ENCODE data around the gene INS.

Gene INS

GRCh38 chr11:2191883-2192282 is 30.9 kb upstream of the INS start:
- no peaks in the 10 kb centered on the region for H3K9me3 ChIP-seq (ENCODE audit: control insufficient read depth in 1 of 2, low read length in 2 of 2)
- no peak overlapping the region for H3K27ac ChIP-seq (ENCODE audit: low read depth, low read length)
- H3K36me3 ChIP-seq (ENCODE audit: control insufficient read depth in 1 of 2, insufficient read depth in 2 of 2, low read length in 2 of 2), result no peaks in the 10 kb centered on the region
- peaks cover 7 to 34% of the 10 kb centered on the region in 2 donors for H3K27me3 ChIP-seq (ENCODE audit: control insufficient read depth in 1 of 2, insufficient read depth in 2 of 2, low read length in 2 of 2)
- H3K9ac ChIP-seq (ENCODE audit: low read depth in 1 of 2, low read length in 2 of 2), result no peak overlapping the region
- H3K4me3 ChIP-seq (ENCODE audit: low read depth in 1 of 2, low read length in 2 of 2), result no peak overlapping the region
- H3K4me1 ChIP-seq (ENCODE audit: control insufficient read depth in 1 of 2, insufficient read depth in 2 of 2, low read length in 2 of 2), result peaks cover 0 to 5% of the 10 kb centered on the region in 2 donors

GRCh38 chr11:2190657-2191471 is 29.9 kb upstream of the INS start:
- H3K4me1 ChIP-seq (ENCODE audit: control insufficient read depth in 1 of 2, insufficient read depth in 2 of 2, low read length in 2 of 2), result peaks cover 0 to 5% of the 10 kb centered on the region in 2 donors
- H3K9me3 ChIP-seq (ENCODE audit: control insufficient read depth in 1 of 2, low read length in 2 of 2), result no peaks in the 10 kb centered on the region
- peaks cover 12 to 43% of the 10 kb centered on the region in 2 donors for H3K27me3 ChIP-seq (ENCODE audit: control insufficient read depth in 1 of 2, insufficient read depth in 2 of 2, low read length in 2 of 2)
- H3K4me3 ChIP-seq (ENCODE audit: low read depth in 1 of 2, low read length in 2 of 2), result no peak overlapping the region
- H3K9ac ChIP-seq (ENCODE audit: low read depth in 1 of 2, low read length in 2 of 2), result no peak overlapping the region
- no peak overlapping the region for H3K27ac ChIP-seq (ENCODE audit: low read depth, low read length)
- H3K36me3 ChIP-seq (ENCODE audit: control insufficient read depth in 1 of 2, insufficient read depth in 2 of 2, low read length in 2 of 2), result no peaks in the 10 kb centered on the region

- H3K9me3 ChIP-seq (ENCODE audit: control insufficient read depth in 1 of 2, low read length in 2 of 2), result no peaks in the 10 kb centered on the region
- H3K27me3 ChIP-seq (ENCODE audit: control insufficient read depth in 1 of 2, insufficient read depth in 2 of 2, low read length in 2 of 2), result peaks cover 12 to 47% of the 10 kb centered on the region in 2 donors
- H3K4me3 ChIP-seq (ENCODE audit: low read depth in 1 of 2, low read length in 2 of 2), result no peak overlapping the region
- H3K9ac ChIP-seq (ENCODE audit: low read depth in 1 of 2, low read length in 2 of 2), result no peak overlapping the region
- peaks cover 0 to 5% of the 10 kb centered on the region in 2 donors for H3K4me1 ChIP-seq (ENCODE audit: control insufficient read depth in 1 of 2, insufficient read depth in 2 of 2, low read length in 2 of 2)
- H3K27ac ChIP-seq (ENCODE audit: low read depth, low read length), result no peak overlapping the region
- no peaks in the 10 kb centered on the region for H3K36me3 ChIP-seq (ENCODE audit: control insufficient read depth in 1 of 2, insufficient read depth in 2 of 2, low read length in 2 of 2)
Observed at GRCh38 chr11:2189938-2190656, 29.1 kb upstream of the INS start.

GRCh38 chr11:2188745-2189144 is 27.7 kb upstream of the INS start:
- H3K4me1 ChIP-seq (ENCODE audit: control insufficient read depth in 1 of 2, insufficient read depth in 2 of 2, low read length in 2 of 2), result peaks cover 0 to 5% of the 10 kb centered on the region in 2 donors
- H3K9ac ChIP-seq (ENCODE audit: low read depth in 1 of 2, low read length in 2 of 2), result no peak overlapping the region
- H3K27ac ChIP-seq (ENCODE audit: low read depth, low read length), result no peak overlapping the region
- no peaks in the 10 kb centered on the region for H3K36me3 ChIP-seq (ENCODE audit: control insufficient read depth in 1 of 2, insufficient read depth in 2 of 2, low read length in 2 of 2)
- H3K9me3 ChIP-seq (ENCODE audit: control insufficient read depth in 1 of 2, low read length in 2 of 2), result no peaks in the 10 kb centered on the region
- H3K27me3 ChIP-seq (ENCODE audit: control insufficient read depth in 1 of 2, insufficient read depth in 2 of 2, low read length in 2 of 2), result peaks cover 12 to 52% of the 10 kb centered on the region in 2 donors
- H3K4me3 ChIP-seq (ENCODE audit: low read depth in 1 of 2, low read length in 2 of 2), result no peak overlapping the region

- no peaks in the 10 kb centered on the region for H3K36me3 ChIP-seq (ENCODE audit: control insufficient read depth in 1 of 2, insufficient read depth in 2 of 2, low read length in 2 of 2)
- peaks cover 0 to 5% of the 10 kb centered on the region in 2 donors for H3K4me1 ChIP-seq (ENCODE audit: control insufficient read depth in 1 of 2, insufficient read depth in 2 of 2, low read length in 2 of 2)
- H3K4me3 ChIP-seq (ENCODE audit: low read depth in 1 of 2, low read length in 2 of 2), result no peak overlapping the region
- H3K9me3 ChIP-seq (ENCODE audit: control insufficient read depth in 1 of 2, low read length in 2 of 2), result no peaks in the 10 kb centered on the region
- no peak overlapping the region for H3K27ac ChIP-seq (ENCODE audit: low read depth, low read length)
- H3K27me3 ChIP-seq (ENCODE audit: control insufficient read depth in 1 of 2, insufficient read depth in 2 of 2, low read length in 2 of 2), result peaks cover 12 to 50% of the 10 kb centered on the region in 2 donors
- H3K9ac ChIP-seq (ENCODE audit: low read depth in 1 of 2, low read length in 2 of 2), result no peak overlapping the region
Observed at GRCh38 chr11:2187280-2187707, 26.3 kb upstream of the INS start.

- Histone ChIP-seq H3K36me3 (ENCODE audit: control insufficient read depth in 1 of 2, insufficient read depth in 2 of 2, low read length in 2 of 2) (no peaks in the 10 kb centered on the region), H3K4me1 (ENCODE audit: control insufficient read depth in 1 of 2, insufficient read depth in 2 of 2, low read length in 2 of 2) (peaks cover 0 to 5% of the 10 kb centered on the region in 2 donors), H3K9ac (ENCODE audit: low read depth in 1 of 2, low read length in 2 of 2) (no peak overlapping the region), H3K27me3 (ENCODE audit: control insufficient read depth in 1 of 2, insufficient read depth in 2 of 2, low read length in 2 of 2) (peaks cover 12 to 50% of the 10 kb centered on the region in 2 donors), H3K27ac (ENCODE audit: low read depth, low read length) (no peak overlapping the region), H3K4me3 (ENCODE audit: low read depth in 1 of 2, low read length in 2 of 2) (no peak overlapping the region), H3K9me3 (ENCODE audit: control insufficient read depth in 1 of 2, low read length in 2 of 2) (no peaks in the 10 kb centered on the region)
Observed at GRCh38 chr11:2186669-2187279, 25.8 kb upstream of the INS start.

GRCh38 chr11:2185324-2186085 is 24.5 kb upstream of the INS start:
- Histone ChIP-seq H3K9me3 (ENCODE audit: control insufficient read depth in 1 of 2, low read length in 2 of 2) (no peaks in the 10 kb centered on the region), H3K4me1 (ENCODE audit: control insufficient read depth in 1 of 2, insufficient read depth in 2 of 2, low read length in 2 of 2) (no peaks in the 10 kb centered on the region), H3K4me3 (ENCODE audit: low read depth in 1 of 2, low read length in 2 of 2) (no peak overlapping the region), H3K9ac (ENCODE audit: low read depth in 1 of 2, low read length in 2 of 2) (no peak overlapping the region), H3K36me3 (ENCODE audit: control insufficient read depth in 1 of 2, insufficient read depth in 2 of 2, low read length in 2 of 2) (no peaks in the 10 kb centered on the region), H3K27ac (ENCODE audit: low read depth, low read length) (no peak overlapping the region), H3K27me3 (ENCODE audit: control insufficient read depth in 1 of 2, insufficient read depth in 2 of 2, low read length in 2 of 2) (peaks cover 7 to 42% of the 10 kb centered on the region in 2 donors)

GRCh38 chr11:2182692-2183474 is 21.9 kb upstream of the INS start:
- Histone ChIP-seq H3K4me1 (ENCODE audit: control insufficient read depth in 1 of 2, insufficient read depth in 2 of 2, low read length in 2 of 2) (no peaks in the 10 kb centered on the region), H3K4me3 (ENCODE audit: low read depth in 1 of 2, low read length in 2 of 2) (no peak overlapping the region), H3K27ac (ENCODE audit: low read depth, low read length) (no peak overlapping the region), H3K36me3 (ENCODE audit: control insufficient read depth in 1 of 2, insufficient read depth in 2 of 2, low read length in 2 of 2) (no peaks in the 10 kb centered on the region), H3K9me3 (ENCODE audit: control insufficient read depth in 1 of 2, low read length in 2 of 2) (no peaks in the 10 kb centered on the region), H3K27me3 (ENCODE audit: control insufficient read depth in 1 of 2, insufficient read depth in 2 of 2, low read length in 2 of 2) (peaks cover 5 to 25% of the 10 kb centered on the region in 2 donors), H3K9ac (ENCODE audit: low read depth in 1 of 2, low read length in 2 of 2) (no peak overlapping the region)

- no peak overlapping the region for H3K4me3 ChIP-seq (ENCODE audit: low read depth in 1 of 2, low read length in 2 of 2)
- H3K36me3 ChIP-seq (ENCODE audit: control insufficient read depth in 1 of 2, insufficient read depth in 2 of 2, low read length in 2 of 2), result no peaks in the 10 kb centered on the region
- no peaks in the 10 kb centered on the region for H3K4me1 ChIP-seq (ENCODE audit: control insufficient read depth in 1 of 2, insufficient read depth in 2 of 2, low read length in 2 of 2)
- H3K9ac ChIP-seq (ENCODE audit: low read depth in 1 of 2, low read length in 2 of 2), result no peak overlapping the region
- peaks cover 5 to 20% of the 10 kb centered on the region in 2 donors for H3K27me3 ChIP-seq (ENCODE audit: control insufficient read depth in 1 of 2, insufficient read depth in 2 of 2, low read length in 2 of 2)
- no peak overlapping the region for H3K27ac ChIP-seq (ENCODE audit: low read depth, low read length)
- H3K9me3 ChIP-seq (ENCODE audit: control insufficient read depth in 1 of 2, low read length in 2 of 2), result no peaks in the 10 kb centered on the region
Observed at GRCh38 chr11:2182075-2182474, 21.1 kb upstream of the INS start.

All from duodenal mucosa (tissue), 2 donors.